OCI-LY3 (cell line): ENCODE data around the gene CD4.

Experiments
- H2AFZ ChIP-seq: fragments of 200-600, 300-600 bp; shearing (Covaris generic); 2 replicates; pipeline ENCODE4 v1.6.0; 2014; ENCODE audit warnings: antibody characterized with exemption, low read depth, low read length
- H3K27ac ChIP-seq: fragments of 200-600, 300-600 bp; sonication (generic); 2 replicates; pipeline ENCODE4 v1.5.1; 2014; ENCODE audit warnings: mild to moderate bottlenecking, low read length, moderate library complexity, mixed read lengths
- H3K27me3 ChIP-seq: fragments of 200-600, 300-600 bp; sonication (generic); 2 replicates; pipeline ENCODE4 v1.6.1; 2014; ENCODE audit warnings: low read depth, low read length, mixed read lengths
- H3K36me3 ChIP-seq: fragments of 200-600, 300-600 bp; sonication (generic); replicated peaks from 2 replicates; pipeline ENCODE3; 2014; ENCODE audit warnings: low read depth, low read length, mixed read lengths
- H3K4me1 ChIP-seq: fragments of 300-600, 200-600 bp; sonication (generic); 2 replicates; pipeline ENCODE4 v1.6.1; 2014; ENCODE audit warnings: low read length, mixed read lengths
- H3K4me2 ChIP-seq: fragments of 200-600, 300-600 bp; sonication (generic); 2 replicates; pipeline ENCODE4 v1.6.1; 2014; ENCODE audit warnings: low read length, mixed read lengths
- H3K4me3 ChIP-seq: fragments of 300-600, 200-600 bp; sonication (generic); 2 replicates; pipeline ENCODE4 v1.5.1; 2014; ENCODE audit warnings: antibody characterized with exemption, mild to moderate bottlenecking, low read length, moderate library complexity
- H3K79me2 ChIP-seq: fragments of 300-600, 200-600 bp; shearing (Covaris generic); 2 replicates; pipeline ENCODE4 v1.6.1; 2014; ENCODE audit warnings: mild to moderate bottlenecking, low read length, mixed read lengths
- H3K9ac ChIP-seq: fragments of 300-600, 200-600 bp; shearing (Covaris generic); 2 replicates; pipeline ENCODE4 v1.6.0; 2014; ENCODE audit warnings: mild to moderate bottlenecking, low read length, moderate library complexity
- H3K9me3 ChIP-seq: fragments of 200-600, 300-600 bp; shearing (Covaris generic); 2 replicates; pipeline ENCODE4 v1.6.1; 2014; ENCODE audit warnings: low read length, mixed read lengths; ENCODE audit not compliant: insufficient read depth
- H4K20me1 ChIP-seq: fragments of 200-600, 300-600 bp; sonication (generic); 2 replicates; pipeline ENCODE4 v1.6.1; 2016; ENCODE audit warnings: low read length, mixed read lengths; ENCODE audit not compliant: insufficient read depth
- CTCF ChIP-seq: fragments of 200-600, 300-600 bp; sonication (generic); IDR thresholded peaks from 2 replicates; pipeline ENCODE4 v1.5.1; 2014; ENCODE audit warnings: antibody characterized with exemption, low read length, low read depth
- EZH2phosphoT487 ChIP-seq: fragments of 200-600 bp; shearing (Covaris generic); IDR thresholded peaks from 2 replicates; pipeline ENCODE4 v1.6.1; 2018; ENCODE audit warnings: antibody characterized with exemption, mixed run types, low read depth

Gene CD4

GRCh38 chr12:6772726-6773589 is 16.4 kb upstream of the CD4 start:
- Histone ChIP-seq H3K9me3 (no peaks in the 10 kb centered on the region), H3K4me3 (peak overlapping the region; percentile 64), H3K27ac (no peak overlapping the region), H3K4me1 (peaks cover 50% of the 10 kb centered on the region), H3K4me2 (peak overlapping the region; percentile 78), H3K27me3 (peaks cover 57% of the 10 kb centered on the region), H4K20me1 (no peaks in the 10 kb centered on the region), H3K36me3 (no peaks in the 10 kb centered on the region), H3K9ac (peak overlapping the region; percentile 44), H3K79me2 (no peaks in the 10 kb centered on the region), H2AFZ (0 out of 2 replicates have a peak overlapping the region, but pooled peaks have one; percentile 42)
- TF ChIP-seq CTCF (no peak), EZH2phosphoT487 (no peak)

- no peak overlapping the region for H2AFZ ChIP-seq
- H3K79me2 ChIP-seq, result no peaks in the 10 kb centered on the region
- no peak overlapping the region for H3K27ac ChIP-seq
- H3K9ac ChIP-seq, result no peak overlapping the region
- TF ChIP-seq EZH2phosphoT487, result no peak
- TF ChIP-seq CTCF, result no peak
- H3K4me1 ChIP-seq, result peaks cover 56% of the 10 kb centered on the region
- H3K4me2 ChIP-seq, result no peak overlapping the region
- H3K27me3 ChIP-seq, result peaks cover 51% of the 10 kb centered on the region
- H4K20me1 ChIP-seq, result no peaks in the 10 kb centered on the region
- no peaks in the 10 kb centered on the region for H3K9me3 ChIP-seq
- no peaks in the 10 kb centered on the region for H3K36me3 ChIP-seq
- H3K4me3 ChIP-seq, result no peak overlapping the region
Observed at GRCh38 chr12:6773590-6774351, 15.6 kb upstream of the CD4 start.

- Histone ChIP-seq H2AFZ (no peak overlapping the region), H3K36me3 (no peaks in the 10 kb centered on the region), H4K20me1 (no peaks in the 10 kb centered on the region), H3K79me2 (no peaks in the 10 kb centered on the region), H3K4me1 (peaks cover 56% of the 10 kb centered on the region), H3K27ac (no peak overlapping the region), H3K9me3 (no peaks in the 10 kb centered on the region), H3K27me3 (peaks cover 43% of the 10 kb centered on the region), H3K4me2 (no peak overlapping the region), H3K9ac (no peak overlapping the region), H3K4me3 (no peak overlapping the region)
- no peak for TF ChIP-seq EZH2phosphoT487
- no peak for TF ChIP-seq CTCF
Observed at GRCh38 chr12:6774499-6775062, 14.7 kb upstream of the CD4 start.
